Measurements from ENCODE around the gene LRRC46. TPM values are rescaled to one million over a fixed set of nuclear protein-coding genes. Genes with fewer than 3 reads are reported as not detected.

LRRC46 gene
- total RNA-seq, 3 donors from 2014 or later (not counting 1 experiment from before 2014, with no cell fraction given), result 1.7 to 3.1 (median 2.7) TPM

DNA sequence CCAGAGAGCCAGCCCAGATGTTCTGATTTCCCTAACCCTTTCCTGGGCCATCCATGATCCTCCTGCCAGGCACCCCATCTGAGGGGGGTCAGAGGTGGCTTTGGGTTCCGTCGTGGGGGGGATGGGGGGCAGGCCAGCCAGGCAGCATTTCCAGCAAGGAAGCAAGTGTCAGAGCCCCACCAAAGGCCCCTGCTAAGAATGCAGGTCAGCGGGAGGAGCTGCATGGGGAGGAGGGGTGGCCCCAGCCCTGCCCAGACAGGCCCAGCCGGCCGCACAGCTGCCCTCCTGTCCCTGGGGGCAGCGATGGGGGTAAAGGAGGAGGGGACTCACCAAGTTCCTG lies 11.9 kb downstream of the LRRC46 start:
- no peak overlapping the region for H3K4me3 Mint-ChIP-seq
- Histone ChIP-seq H3K27me3 (ENCODE audit: control insufficient read depth, insufficient read depth, low read length) (peaks cover 17% of the 10 kb centered on the region), H3K27ac (ENCODE audit: low read length) (no peak overlapping the region), H3K9me3 (ENCODE audit: control insufficient read depth, insufficient read depth, low read length) (no peaks in the 10 kb centered on the region), H3K4me3 (ENCODE audit: low read length) (no peak overlapping the region), H3K4me1 (ENCODE audit: control insufficient read depth, insufficient read depth, low read length) (peaks cover 18% of the 10 kb centered on the region), H3K36me3 (ENCODE audit: control insufficient read depth, insufficient read depth, low read length) (no peaks in the 10 kb centered on the region)
- TF ChIP-seq, protein P1, sequence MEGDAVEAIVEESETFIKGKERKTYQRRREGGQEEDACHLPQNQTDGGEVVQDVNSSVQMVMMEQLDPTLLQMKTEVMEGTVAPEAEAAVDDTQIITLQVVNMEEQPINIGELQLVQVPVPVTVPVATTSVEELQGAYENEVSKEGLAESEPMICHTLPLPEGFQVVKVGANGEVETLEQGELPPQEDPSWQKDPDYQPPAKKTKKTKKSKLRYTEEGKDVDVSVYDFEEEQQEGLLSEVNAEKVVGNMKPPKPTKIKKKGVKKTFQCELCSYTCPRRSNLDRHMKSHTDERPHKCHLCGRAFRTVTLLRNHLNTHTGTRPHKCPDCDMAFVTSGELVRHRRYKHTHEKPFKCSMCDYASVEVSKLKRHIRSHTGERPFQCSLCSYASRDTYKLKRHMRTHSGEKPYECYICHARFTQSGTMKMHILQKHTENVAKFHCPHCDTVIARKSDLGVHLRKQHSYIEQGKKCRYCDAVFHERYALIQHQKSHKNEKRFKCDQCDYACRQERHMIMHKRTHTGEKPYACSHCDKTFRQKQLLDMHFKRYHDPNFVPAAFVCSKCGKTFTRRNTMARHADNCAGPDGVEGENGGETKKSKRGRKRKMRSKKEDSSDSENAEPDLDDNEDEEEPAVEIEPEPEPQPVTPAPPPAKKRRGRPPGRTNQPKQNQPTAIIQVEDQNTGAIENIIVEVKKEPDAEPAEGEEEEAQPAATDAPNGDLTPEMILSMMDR (IDR thresholded peaks at IDR 0.05), result no peak
- intact Hi-C loops (cut with micrococcal nuclease), result no loop called here
- H3K27ac Mint-ChIP-seq, result no peak overlapping the region
- H3K4me1 Mint-ChIP-seq, result peaks cover 15 to 30% of the 10 kb centered on the region in 2 donors
- WGBS (ENCODE audit: insufficient coverage), result 57% methylated on average over 6 of the region's 6 CpGs
- no peaks in the 10 kb centered on the region for H3K9me3 Mint-ChIP-seq
- no peaks in the 10 kb centered on the region for H3K36me3 Mint-ChIP-seq
- H3K27me3 Mint-ChIP-seq (ENCODE audit: low read depth in 2 of 2), result peaks cover 8 to 31% of the 10 kb centered on the region in 2 donors
- ATAC-seq (no peak), DNase-seq (no peak)

DNA sequence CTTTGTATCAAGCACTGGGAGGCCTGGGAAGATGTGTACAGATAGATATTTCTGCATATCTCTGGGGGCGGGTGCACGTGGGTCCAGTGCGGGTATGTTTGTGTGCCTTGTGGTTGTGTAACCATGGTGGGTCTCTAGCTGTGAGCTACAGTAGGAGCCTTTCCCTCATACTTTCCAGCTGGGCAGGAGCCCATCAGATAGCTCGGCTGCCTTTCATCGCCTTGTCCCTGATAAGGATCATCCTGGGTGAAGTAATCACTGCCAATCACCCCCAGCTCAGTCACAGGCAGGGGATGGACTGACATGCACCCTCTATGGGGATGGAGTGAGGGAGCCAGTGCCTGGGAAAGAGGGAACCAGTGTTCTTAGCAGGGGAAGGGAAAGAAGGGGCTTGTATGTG lies 12.8 kb downstream of the LRRC46 start:
- peaks cover 16 to 39% of the 10 kb centered on the region in 2 donors for H3K27me3 Mint-ChIP-seq (ENCODE audit: low read depth in 2 of 2)
- ATAC-seq (no peak), DNase-seq (no peak)
- Histone ChIP-seq H3K36me3 (ENCODE audit: control insufficient read depth, insufficient read depth, low read length) (no peaks in the 10 kb centered on the region), H3K4me3 (ENCODE audit: low read length) (no peak overlapping the region), H3K27me3 (ENCODE audit: control insufficient read depth, insufficient read depth, low read length) (peaks cover 23% of the 10 kb centered on the region), H3K27ac (ENCODE audit: low read length) (no peak overlapping the region), H3K9me3 (ENCODE audit: control insufficient read depth, insufficient read depth, low read length) (no peaks in the 10 kb centered on the region), H3K4me1 (ENCODE audit: control insufficient read depth, insufficient read depth, low read length) (peaks cover 18% of the 10 kb centered on the region)
- no peaks in the 10 kb centered on the region for H3K36me3 Mint-ChIP-seq
- intact Hi-C loops (cut with micrococcal nuclease), result no loop called here
- H3K4me3 Mint-ChIP-seq, result no peak overlapping the region
- TF ChIP-seq, protein P1 (IDR thresholded peaks at IDR 0.05), result no peak
- peaks cover 15 to 30% of the 10 kb centered on the region in 2 donors for H3K4me1 Mint-ChIP-seq
- H3K9me3 Mint-ChIP-seq, result no peaks in the 10 kb centered on the region
- WGBS (ENCODE audit: insufficient coverage), result 78% methylated on average over 5 of the region's 5 CpGs
- no peak overlapping the region for H3K27ac Mint-ChIP-seq

DNA sequence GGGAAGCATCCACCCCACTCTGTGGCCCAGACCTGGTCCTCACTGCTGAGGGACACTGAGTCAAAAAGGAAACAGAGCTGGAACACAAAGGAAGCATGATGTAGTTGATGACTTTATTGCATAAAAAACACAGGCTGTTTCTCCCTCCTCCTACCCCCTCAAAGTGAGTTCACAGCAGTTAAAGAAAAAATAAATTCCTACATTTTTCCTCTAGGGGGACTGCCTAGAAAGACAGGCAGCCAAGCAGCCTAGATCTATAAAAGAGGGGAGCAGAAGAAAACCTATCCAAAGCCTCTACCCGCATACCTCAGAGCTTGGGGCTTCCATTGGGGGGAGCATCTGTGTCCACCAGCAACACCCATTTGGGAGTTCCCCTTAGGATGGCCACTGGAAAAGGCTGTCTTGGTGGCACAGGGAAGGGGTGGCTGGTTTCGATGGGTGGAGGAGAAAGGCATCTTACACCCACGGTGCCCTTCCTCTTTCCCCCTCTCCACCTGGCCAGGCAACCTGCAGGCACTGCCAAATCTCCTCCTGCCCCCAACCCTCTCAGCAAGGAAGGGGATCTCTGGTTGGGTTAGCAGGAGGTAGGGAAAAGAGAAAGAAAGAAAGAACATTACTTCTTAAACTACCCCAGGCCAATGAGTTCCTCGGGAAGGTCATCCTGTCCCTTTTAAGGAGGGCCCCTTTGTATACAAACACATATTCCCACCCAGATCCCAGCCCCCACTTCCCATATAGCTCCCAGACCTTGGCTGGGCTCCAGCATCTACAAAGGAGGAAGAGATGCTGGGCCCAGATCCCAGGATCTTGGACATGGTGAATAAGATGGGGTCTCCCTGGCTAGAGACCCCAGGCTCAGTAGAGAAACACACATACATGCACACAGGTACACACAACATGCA lies 13.6 kb downstream of the LRRC46 start:
- Mint-ChIP-seq H3K4me1 (peaks cover 13 to 26% of the 10 kb centered on the region in 2 donors), H3K27me3 (ENCODE audit: low read depth in 2 of 2) (peaks cover 23 to 48% of the 10 kb centered on the region in 2 donors), H3K27ac (no peak overlapping the region), H3K36me3 (no peaks in the 10 kb centered on the region), H3K4me3 (no peak overlapping the region), H3K9me3 (no peaks in the 10 kb centered on the region)
- WGBS (ENCODE audit: insufficient coverage), result 65% methylated on average over 2 of the region's 4 CpGs
- intact Hi-C loops (cut with micrococcal nuclease), result no loop called here
- H3K27me3 ChIP-seq (ENCODE audit: control insufficient read depth, insufficient read depth, low read length), result peaks cover 31% of the 10 kb centered on the region
- ATAC-seq (no peak), DNase-seq (peak in 1 of 2 donors; percentile 15)
- H3K9me3 ChIP-seq (ENCODE audit: control insufficient read depth, insufficient read depth, low read length), result no peaks in the 10 kb centered on the region
- H3K27ac ChIP-seq (ENCODE audit: low read length), result no peak overlapping the region
- H3K36me3 ChIP-seq (ENCODE audit: control insufficient read depth, insufficient read depth, low read length), result no peaks in the 10 kb centered on the region
- TF ChIP-seq, protein P1 (IDR thresholded peaks at IDR 0.05), result no peak
- H3K4me3 ChIP-seq (ENCODE audit: low read length), result no peak overlapping the region
- H3K4me1 ChIP-seq (ENCODE audit: control insufficient read depth, insufficient read depth, low read length), result peaks cover 15% of the 10 kb centered on the region

Measured in natural killer cell (primary cell).